ENCODE data around the gene SPRED1.

Gene SPRED1

GRCh38 chr15:38285456-38285855, 32.8 kb downstream of the SPRED1 start:
- no peak for DNase-seq

GRCh38 chr15:38294126-38294525, 41.5 kb downstream of the SPRED1 start:
- no peak for DNase-seq

- DNase-seq, result peak; percentile 55
Measured at GRCh38 chr15:38297623-38298388, 45.2 kb downstream of the SPRED1 start.

- no peak for DNase-seq
Measured at GRCh38 chr15:38299216-38299615, 46.6 kb downstream of the SPRED1 start.

- DNase-seq, result peak; percentile 16
Measured at GRCh38 chr15:38300395-38300794, 47.8 kb downstream of the SPRED1 start.

GRCh38 chr15:38304481-38304880, 51.8 kb downstream of the SPRED1 start:
- DNase-seq, result no peak

- DNase-seq, result no peak
Measured at GRCh38 chr15:38307251-38307650, 54.6 kb downstream of the SPRED1 start.

GRCh38 chr15:38307861-38308641, 55.4 kb downstream of the SPRED1 start:
- DNase-seq, result peak; percentile 10

- DNase-seq, result peak; percentile 57
Measured at GRCh38 chr15:38308797-38309196, 56.2 kb downstream of the SPRED1 start.

GRCh38 chr15:38312190-38312589, 59.6 kb downstream of the SPRED1 start:
- DNase-seq, result no peak

- DNase-seq, result no peak
Measured at GRCh38 chr15:38316311-38316710, 63.7 kb downstream of the SPRED1 start.

- no peak for DNase-seq
Measured at GRCh38 chr15:38320181-38320580, 67.5 kb downstream of the SPRED1 start.

- DNase-seq, result no peak
Measured at GRCh38 chr15:38320866-38321265, 68.2 kb downstream of the SPRED1 start.

- DNase-seq, result no peak
Measured at GRCh38 chr15:38323895-38324294, 71.3 kb downstream of the SPRED1 start.

GRCh38 chr15:38324939-38325647, 72.5 kb downstream of the SPRED1 start:
- DNase-seq, result no peak

GRCh38 chr15:38325648-38325990, 73.0 kb downstream of the SPRED1 start:
- DNase-seq, result no peak

- DNase-seq, result no peak
Measured at GRCh38 chr15:38332711-38333110, 80.1 kb downstream of the SPRED1 start.

- no peak for DNase-seq
Measured at GRCh38 chr15:38335116-38335515, 82.5 kb downstream of the SPRED1 start.

- no peak for DNase-seq
Measured at GRCh38 chr15:38344351-38344750, 91.7 kb downstream of the SPRED1 start.

- DNase-seq, result no peak
Measured at GRCh38 chr15:38349251-38349650, 96.6 kb downstream of the SPRED1 start.

- no peak for DNase-seq
Measured at GRCh38 chr15:38351466-38351865, 98.8 kb downstream of the SPRED1 start.

GRCh38 chr15:38354315-38354929, 101.8 kb downstream of the SPRED1 start:
- DNase-seq, result peak; percentile 69

GRCh38 chr15:38362355-38362754, 109.7 kb downstream of the SPRED1 start:
- no peak for DNase-seq
